ENCODE measurements around the gene SLC7A11. TPM values are rescaled to one million over a fixed set of nuclear protein-coding genes. Genes with fewer than 3 reads are reported as not detected.

Gene SLC7A11
- total and polyA plus RNA-seq, 10 of the 15 experiments (the other 5 are each of a cell fraction or from before 2014, with no cell fraction given) = 1.6 to 9.8 (median 3.5) TPM

DNA sequence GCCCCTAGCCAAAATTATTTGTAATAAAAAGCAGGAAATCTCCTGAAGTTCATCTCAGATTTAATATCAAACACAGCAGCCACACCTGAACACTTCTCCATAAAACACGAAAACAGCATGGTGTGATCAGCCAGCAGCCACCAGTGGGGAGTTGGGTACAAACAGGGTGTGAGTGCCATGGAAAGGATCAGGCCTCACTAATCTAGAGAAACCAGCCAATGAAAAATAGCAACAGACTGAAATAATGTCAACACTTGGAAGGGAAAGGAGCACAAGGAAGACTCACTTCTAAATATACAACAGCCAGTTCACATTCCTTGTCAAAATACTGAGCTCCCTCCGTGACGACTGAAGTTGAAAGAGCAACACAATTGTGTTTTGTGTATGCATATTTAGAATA is 46.0 kb downstream of the SLC7A11 start:
- no TSS peak for BruUV-seq (replicated peaks)
- in situ Hi-C loops (cut with MboI) = no loop called here
- CTCF ChIA-PET = no interaction called here
- peaks cover 8% of the 10 kb centered on the region for H3K4me1 ChIP-seq (ENCODE audit: control insufficient read depth, insufficient read depth, low read length)
- DNase-seq (ENCODE audit: low read depth, low spot score) = no peak
- POLR2A ChIA-PET = interaction anchor here (1.3 kb wide), 1 partner anchor 9 kb away, joined by 3 read pairs; no protein-coding TSS in a partner anchor
- 97% methylated on average over 3 of the region's 3 CpGs for WGBS (ENCODE audit: insufficient coverage, insufficient replicate concordance, low lambda C conversion rate, missing lambda C conversion rate)
- no peak overlapping the region for H3K9ac ChIP-seq (ENCODE audit: control insufficient read depth, insufficient read depth, low read length)
- H3K4me3 ChIP-seq = no peak overlapping the region
- RAD21 ChIA-PET (ENCODE audit: unreplicated experiment) = no interaction called here
- no peak overlapping the region for H3K4me2 ChIP-seq (ENCODE audit: control insufficient read depth, insufficient read depth)
- TF ChIP-seq SIN3A (IDR thresholded peaks at IDR 0.05; ENCODE audit: low read depth, low read length) (no peak), TCF3 (IDR thresholded peaks at IDR 0.05; ENCODE audit: borderline replicate concordance, insufficient read depth, low read depth, low read length) (no peak), REST (IDR thresholded peaks at IDR 0.05; ENCODE audit: low read depth, low read length) (no peak), HDAC6 (IDR thresholded peaks at IDR 0.05; ENCODE audit: unreplicated experiment) (no peak), ZBTB33 (IDR thresholded peaks at IDR 0.05) (no peak), YBX1 (IDR thresholded peaks at IDR 0.05) (no peak)
- TF ChIP-seq, protein P1, sequence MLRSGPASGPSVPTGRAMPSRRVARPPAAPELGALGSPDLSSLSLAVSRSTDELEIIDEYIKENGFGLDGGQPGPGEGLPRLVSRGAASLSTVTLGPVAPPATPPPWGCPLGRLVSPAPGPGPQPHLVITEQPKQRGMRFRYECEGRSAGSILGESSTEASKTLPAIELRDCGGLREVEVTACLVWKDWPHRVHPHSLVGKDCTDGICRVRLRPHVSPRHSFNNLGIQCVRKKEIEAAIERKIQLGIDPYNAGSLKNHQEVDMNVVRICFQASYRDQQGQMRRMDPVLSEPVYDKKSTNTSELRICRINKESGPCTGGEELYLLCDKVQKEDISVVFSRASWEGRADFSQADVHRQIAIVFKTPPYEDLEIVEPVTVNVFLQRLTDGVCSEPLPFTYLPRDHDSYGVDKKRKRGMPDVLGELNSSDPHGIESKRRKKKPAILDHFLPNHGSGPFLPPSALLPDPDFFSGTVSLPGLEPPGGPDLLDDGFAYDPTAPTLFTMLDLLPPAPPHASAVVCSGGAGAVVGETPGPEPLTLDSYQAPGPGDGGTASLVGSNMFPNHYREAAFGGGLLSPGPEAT (IDR thresholded peaks at IDR 0.05; ENCODE audit: low read depth) = no peak
- H3K79me2 ChIP-seq (ENCODE audit: control insufficient read depth, insufficient read depth, low read length) = no peaks in the 10 kb centered on the region
- no peak overlapping the region for H3K27ac ChIP-seq (ENCODE audit: control insufficient read depth, insufficient read depth)
- no peak for ATAC-seq
- intact Hi-C loops (cut with micrococcal nuclease; ENCODE audit: unreplicated experiment) = no loop called here
- H2AFZ ChIP-seq (ENCODE audit: control insufficient read depth, low read depth, low read length) = no peak overlapping the region
- no peaks in the 10 kb centered on the region for H3K9me3 ChIP-seq (replicated peaks; ENCODE audit: control insufficient read depth, insufficient read depth, low read length)
- H3K27me3 ChIP-seq (replicated peaks in 1 of 2; ENCODE audit: control insufficient read depth in 2 of 2, insufficient read depth in 2 of 2, low read length in 1 of 2) = no peaks in the 10 kb centered on the region
- H4K20me1 ChIP-seq (ENCODE audit: control insufficient read depth, insufficient read depth) = no peaks in the 10 kb centered on the region
- SMC1A ChIA-PET (ENCODE audit: uncharacterized antibody, unreplicated experiment) = no interaction called here
- FAIRE-seq = no peak
- no peaks in the 10 kb centered on the region; a peak in 1 of 4 replicates for H3K36me3 ChIP-seq (ENCODE audit: control insufficient read depth in 2 of 2, insufficient read depth in 2 of 2, low read length in 1 of 2)
